SK-N-DZ (cell line): ENCODE results near the gene SPRR3. TPM values are rescaled to one million over a fixed set of nuclear protein-coding genes. Genes with fewer than 3 reads are reported as not detected.

Source experiments
- DNase-seq: peaks from one replicate; pipeline ENCODE4 v3.0.0-alpha.2; 2015; ENCODE audit warnings: low spot score
- polyA plus RNA-seq, 2 experiments: library from polyadenylated mRNA; depleted of rRNA; stranded (reverse); fragments of >200 nt; gene quantifications; 2 replicates each; pipeline ENCODE4 v1.2.3, GENCODE V29; 2014

SPRR3 gene
- polyA plus RNA-seq (2014; cell fraction: cytosol; rRNA removed), result not detected in 2 replicates
- polyA plus RNA-seq (2014; cell fraction: nucleus; rRNA removed), result not detected in 2 replicates

- DNase-seq, result no peak
Observed at GRCh38 chr1:153001382-153001781, at the start of gene SPRR3. SPRR3 (plus strand) TSS chr1:153001749; CDS start chr1:153003021, 1,272 bp downstream.

GRCh38 chr1:152953761-152954160 is 47.8 kb upstream of the SPRR3 start:
- DNase-seq, result no peak

GRCh38 chr1:152954436-152954835 is 47.1 kb upstream of the SPRR3 start:
- no peak for DNase-seq

- no peak for DNase-seq
Observed at GRCh38 chr1:152957561-152957960, 44.0 kb upstream of the SPRR3 start.

GRCh38 chr1:152959273-152959672 is 42.3 kb upstream of the SPRR3 start:
- no peak for DNase-seq

GRCh38 chr1:152959801-152960451 is 41.6 kb upstream of the SPRR3 start:
- DNase-seq, result no peak

GRCh38 chr1:152960452-152961044 is 41.0 kb upstream of the SPRR3 start:
- DNase-seq, result no peak

- DNase-seq, result no peak
Observed at GRCh38 chr1:152961226-152961891, 40.2 kb upstream of the SPRR3 start.

GRCh38 chr1:152962876-152963415 is 38.6 kb upstream of the SPRR3 start:
- no peak for DNase-seq

GRCh38 chr1:152964536-152964935 is 37.0 kb upstream of the SPRR3 start:
- no peak for DNase-seq

- DNase-seq, result no peak
Observed at GRCh38 chr1:152965853-152966252, 35.7 kb upstream of the SPRR3 start.

GRCh38 chr1:152967201-152967600 is 34.3 kb upstream of the SPRR3 start:
- DNase-seq, result no peak

GRCh38 chr1:152968248-152968647 is 33.3 kb upstream of the SPRR3 start:
- DNase-seq, result no peak

- DNase-seq, result no peak
Observed at GRCh38 chr1:152969036-152969435, 32.5 kb upstream of the SPRR3 start.

- no peak for DNase-seq
Observed at GRCh38 chr1:152970495-152970894, 31.1 kb upstream of the SPRR3 start, which contains the start of gene SPRR4. SPRR4 (plus strand) TSS chr1:152970648; CDS start chr1:152971891, 1,243 bp downstream.

GRCh38 chr1:152972196-152972886 is 29.2 kb upstream of the SPRR3 start:
- no peak for DNase-seq

GRCh38 chr1:152976688-152977087 is 24.9 kb upstream of the SPRR3 start:
- no peak for DNase-seq

- DNase-seq, result no peak
Observed at GRCh38 chr1:152977614-152978013, 23.9 kb upstream of the SPRR3 start.

GRCh38 chr1:152980676-152981075 is 20.9 kb upstream of the SPRR3 start:
- no peak for DNase-seq

- no peak for DNase-seq
Observed at GRCh38 chr1:152981146-152981871, 20.2 kb upstream of the SPRR3 start.

- DNase-seq, result no peak
Observed at GRCh38 chr1:152982076-152982475, 19.5 kb upstream of the SPRR3 start.
